ENCODE results near the gene CFAP77. TPM values are rescaled to one million over a fixed set of nuclear protein-coding genes. Genes with fewer than 3 reads are reported as not detected.

CFAP77 gene
- total and polyA plus RNA-seq, 2 of the 8 experiments (the other 6 are each of a cell fraction or from before 2014, with no cell fraction given), result 0.63 to 0.97 TPM

DNA sequence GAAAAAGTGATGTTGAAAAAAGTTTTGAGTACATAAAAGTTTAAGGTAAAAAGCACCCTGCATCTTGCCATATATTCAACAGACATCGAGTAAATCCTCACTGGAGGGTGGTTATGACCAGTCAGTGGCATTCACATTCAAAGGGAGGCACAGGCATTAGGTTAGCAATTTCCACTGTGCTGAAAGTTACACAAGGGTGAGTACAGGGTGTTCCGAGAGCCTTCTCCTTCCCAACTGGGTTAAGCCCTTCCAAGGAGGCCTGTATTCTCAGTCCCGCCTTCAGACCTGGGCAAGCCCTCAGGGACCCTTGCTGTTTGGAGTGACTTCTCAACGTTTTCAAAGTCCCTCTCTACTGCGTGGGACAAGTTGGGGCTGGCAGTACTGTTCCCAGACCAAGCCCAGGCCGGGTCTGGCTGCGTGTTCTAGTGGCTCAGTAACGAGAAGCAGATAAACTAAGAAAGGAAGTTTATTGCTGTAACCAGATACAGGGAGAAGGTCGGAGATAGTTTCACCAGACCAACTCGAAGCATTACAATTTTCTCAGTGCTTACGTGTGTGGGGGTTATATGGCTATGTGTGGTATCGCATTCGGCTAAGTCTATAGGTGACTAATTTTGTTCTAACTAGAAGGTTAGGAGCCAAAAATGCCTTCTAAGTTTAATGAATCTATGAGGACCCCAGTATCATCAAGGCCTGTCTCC, 42.2 kb upstream of the CFAP77 start:
- H3K9me3 ChIP-seq (ENCODE audit: insufficient read depth in 2 of 2, low read depth in 1 of 2, low read length in 1 of 2), result no peaks in the 10 kb centered on the region
- H3K23me2 ChIP-seq (ENCODE audit: low read depth, low read length), result no peaks in the 10 kb centered on the region
- no peaks in the 10 kb centered on the region for H3K4me1 ChIP-seq (replicated peaks in 1 of 4; ENCODE audit: control insufficient read depth in 3 of 4, insufficient read depth in 4 of 4, low read length in 3 of 4)
- H3K4me3 ChIP-seq (ENCODE audit: extremely low read depth in 1 of 4, insufficient read depth in 2 of 4, low read depth in 3 of 4, low read length in 4 of 4), result no peak overlapping the region
- H2BK120ac ChIP-seq (replicated peaks; ENCODE audit: low read depth, low read length), result no peak overlapping the region
- H2BK5ac ChIP-seq (ENCODE audit: low read depth, low read length), result no peak overlapping the region
- DNase-seq (ENCODE audit: low read depth in 1 of 2, low spot score in 2 of 2) (no peak), FAIRE-seq (no peak)
- H3K18ac ChIP-seq (ENCODE audit: extremely low read depth, low read length), result no peak overlapping the region
- H3K79me1 ChIP-seq (ENCODE audit: low read depth, low read length), result no peaks in the 10 kb centered on the region
- no peak overlapping the region for H2BK15ac ChIP-seq (ENCODE audit: low read length)
- no peak overlapping the region for H3K23ac ChIP-seq (ENCODE audit: insufficient read length)
- no peak overlapping the region for H4K91ac ChIP-seq (replicated peaks; ENCODE audit: insufficient read length, low read length)
- 78% methylated on average over 13 of the region's 13 CpGs; no CpG with 5 or more reads in 1 of the 2 experiments for WGBS, 2 experiments (ENCODE audit: extremely low coverage in 1 of 2, insufficient coverage in 1 of 2, insufficient read length in 1 of 2, insufficient replicate concordance in 2 of 2, low coverage in 1 of 2, low lambda C conversion rate in 2 of 2, missing lambda C conversion rate in 1 of 2)
- H4K8ac ChIP-seq (ENCODE audit: extremely low read depth, insufficient read depth, low read length), result no peak overlapping the region
- no peaks in the 10 kb centered on the region for H3K36me3 ChIP-seq (ENCODE audit: control insufficient read depth in 2 of 4, insufficient read depth in 4 of 4, low read length in 3 of 4)
- H4K20me1 ChIP-seq (replicated peaks in 1 of 2; ENCODE audit: control insufficient read depth in 1 of 2, insufficient read depth in 2 of 2, low read length in 2 of 2), result no peaks in the 10 kb centered on the region
- no peak overlapping the region for H3K27ac ChIP-seq (ENCODE audit: low read depth, low read length)
- H2AK5ac ChIP-seq (ENCODE audit: low read depth, low read length), result no peak overlapping the region
- no peak overlapping the region for H3K9ac ChIP-seq (replicated peaks in 1 of 4; ENCODE audit: extremely low read depth in 1 of 4, low read depth in 3 of 4, low read length in 3 of 4)
- TF ChIP-seq NRF1 (IDR thresholded peaks at IDR 0.05; ENCODE audit: low read depth, low read length) (no peak), EGR1 (IDR thresholded peaks at IDR 0.05; ENCODE audit: borderline replicate concordance, low read depth, low read length) (no peak), JUND (IDR thresholded peaks at IDR 0.05; ENCODE audit: low read length) (no peak), HDAC2 (IDR thresholded peaks at IDR 0.05; ENCODE audit: borderline replicate concordance in 1 of 2, low read depth in 2 of 2, low read length in 2 of 2) (no peak), RAD21 (IDR thresholded peaks at IDR 0.05 in 1 of 2, conservative IDR thresholded peaks at IDR 0.05 in 1 of 2; ENCODE audit: low read depth in 2 of 2, low read length in 2 of 2) (no peak), SP1 (IDR thresholded peaks at IDR 0.05; ENCODE audit: low read depth, low read length) (no peak), TAF1 (IDR thresholded peaks at IDR 0.05; ENCODE audit: low read depth, low read length) (no peak), NANOG (IDR thresholded peaks at IDR 0.05; ENCODE audit: insufficient read depth, low read depth, low read length, poor library complexity, severe bottlenecking) (no peak), SRF (IDR thresholded peaks at IDR 0.05; ENCODE audit: low read depth, low read length) (no peak)
- TF ChIP-seq, protein P1, sequence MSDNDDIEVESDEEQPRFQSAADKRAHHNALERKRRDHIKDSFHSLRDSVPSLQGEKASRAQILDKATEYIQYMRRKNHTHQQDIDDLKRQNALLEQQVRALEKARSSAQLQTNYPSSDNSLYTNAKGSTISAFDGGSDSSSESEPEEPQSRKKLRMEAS (IDR thresholded peaks at IDR 0.05), result no peak
- ChIA-PET CTCF (ENCODE audit: partially characterized antibody) (interaction anchor here (0.6 kb wide), 1 partner anchor 1008 kb away, joined by 4 read pairs; no protein-coding TSS in a partner anchor), POLR2A (ENCODE audit: partially characterized antibody) (interaction anchor here (1.9 kb wide), 1 partner anchor 13 kb away, joined by 6 read pairs; the partner anchor contains the start of gene SETX)
- no peaks in the 10 kb centered on the region for H3K27me3 ChIP-seq (replicated peaks in 1 of 4; ENCODE audit: control insufficient read depth in 3 of 4, extremely low read depth in 1 of 4, insufficient read depth in 3 of 4, low read length in 3 of 4)
- no peak overlapping the region for H3K14ac ChIP-seq (ENCODE audit: insufficient read length)
- H3K4ac ChIP-seq (replicated peaks; ENCODE audit: insufficient read length, low read depth, low read length), result no peak overlapping the region
- H3K79me2 ChIP-seq (ENCODE audit: control insufficient read depth in 1 of 2, insufficient read depth in 2 of 2, low read length in 2 of 2), result no peaks in the 10 kb centered on the region
- no peak overlapping the region for H3K4me2 ChIP-seq (ENCODE audit: insufficient read depth in 1 of 2, low read depth in 2 of 2, low read length in 2 of 2)
- H2BK12ac ChIP-seq (ENCODE audit: low read depth, low read length), result no peak overlapping the region
- no peak overlapping the region for H2AFZ ChIP-seq (ENCODE audit: low read length)
- no peak overlapping the region for H2BK20ac ChIP-seq (ENCODE audit: low read length)
- H4K5ac ChIP-seq (ENCODE audit: insufficient read length, low read depth, low read length), result no peak overlapping the region
- no peak overlapping the region for H3K56ac ChIP-seq (replicated peaks; ENCODE audit: insufficient read length, low read depth, low read length)

Data from H1 (cell line).